ENCODE measurements around the gene TDG.
"Not testable (repeated sequence)": the region's sequence is repeated elsewhere in the genome, so short reads cannot be mapped to it uniquely, and the experiment has no call there.

The TDG gene

GRCh38 chr12:104025771-104026170 is 60.1 kb downstream of the TDG start:
- no peak for DNase-seq

GRCh38 chr12:104026841-104027599 is 61.3 kb downstream of the TDG start:
- no peak for DNase-seq

- DNase-seq: not testable (repeated sequence)
Measured at GRCh38 chr12:104030596-104030995, 64.9 kb downstream of the TDG start.

- not testable (repeated sequence) for DNase-seq
Measured at GRCh38 chr12:104036143-104036542, 70.5 kb downstream of the TDG start.
